ENCODE data around the gene BMP7. TPM values are rescaled to one million over a fixed set of nuclear protein-coding genes. Genes with fewer than 3 reads are reported as not detected.

BMP7 gene
- total and polyA plus RNA-seq, 2 of the 13 experiments (the other 11 are each of a cell fraction or from before 2014, with no cell fraction given): not detected

GRCh38 chr20:57275813-57276212, 9.4 kb upstream of the BMP7 start (continued):
- TF ChIP-seq ZNF503 (CRISPR knock-in tag; IDR thresholded peaks at IDR 0.05) (no peak), SIN3A (IDR thresholded peaks at IDR 0.05; ENCODE audit: borderline replicate concordance, low read depth, low read length) (no peak), NRL (CRISPR knock-in tag; IDR thresholded peaks at IDR 0.05; ENCODE audit: borderline replicate concordance) (no peak), PCBP1 (IDR thresholded peaks at IDR 0.05; ENCODE audit: borderline replicate concordance, low read depth, low read length) (no peak), AGO1 (IDR thresholded peaks at IDR 0.05; ENCODE audit: low read depth, low read length, poor library complexity, severe bottlenecking) (no peak), KMT2B (CRISPR knock-in tag; IDR thresholded peaks at IDR 0.05) (no peak), MLLT10 (CRISPR knock-in tag; IDR thresholded peaks at IDR 0.05) (no peak), PHF20 (CRISPR knock-in tag; IDR thresholded peaks at IDR 0.05) (no peak)

- Histone ChIP-seq H4K20me1 (ENCODE audit: insufficient read depth, low read length) (no peaks in the 10 kb centered on the region), H3K4me1 (ENCODE audit: insufficient read depth, low read length) (no peaks in the 10 kb centered on the region), H3K4me2 (ENCODE audit: low read depth, low read length) (no peak overlapping the region), H3K4me3 (replicated peaks in 1 of 3; ENCODE audit: insufficient read depth in 1 of 3, low read depth in 2 of 3, low read length in 3 of 3) (no peak overlapping the region), H2AFZ (ENCODE audit: low read length) (no peak overlapping the region), H3K27me3 (ENCODE audit: control insufficient read depth in 1 of 2, insufficient read depth in 2 of 2, low read length in 2 of 2) (peaks cover 8 to 66% of the 10 kb centered on the region in 2 experiments; a peak in 4 of 5 replicates), H3K9me3 (ENCODE audit: low read length) (no peaks in the 10 kb centered on the region), H3K27ac (ENCODE audit: extremely low read length, insufficient read depth, low read length) (no peak overlapping the region), H3K9ac (ENCODE audit: insufficient read depth, low read depth, low read length) (no peak overlapping the region), H3K36me3 (replicated peaks in 1 of 2; ENCODE audit: control insufficient read depth in 1 of 2, insufficient read depth in 2 of 2, low read length in 2 of 2) (no peaks in the 10 kb centered on the region), H3K79me2 (ENCODE audit: insufficient read depth, low read length) (no peaks in the 10 kb centered on the region)
- in situ Hi-C loops (cut with HindIII; ENCODE audit: extremely low pct_ligation_motif_present, low pct_unique_long_range_greater_than_20kb): no loop called here
- POLR2A ChIA-PET: no interaction called here
- no peak for ATAC-seq
- WGBS (ENCODE audit: low lambda C conversion rate): 24% methylated on average over 3 of the region's 3 CpGs
- intact Hi-C loops (cut with micrococcal nuclease; ENCODE audit: unreplicated experiment): no loop called here
- FAIRE-seq: no peak
- CTCF ChIA-PET (ENCODE audit: low intra/inter-chr PET ratio, low total read pairs): no interaction called here
- BruUV-seq (replicated peaks): no TSS peak
- no peak for DNase-seq (ENCODE audit: low spot score)
- TF ChIP-seq ZBTB3 (CRISPR knock-in tag; IDR thresholded peaks at IDR 0.05; ENCODE audit: borderline replicate concordance, low read depth): no peak
- TF ChIP-seq KAT8 (CRISPR knock-in tag; IDR thresholded peaks at IDR 0.05): no peak
- TF ChIP-seq NFE2L2 (IDR thresholded peaks at IDR 0.05; ENCODE audit: low read length): no peak
- TF ChIP-seq CEBPZ (IDR thresholded peaks at IDR 0.05; ENCODE audit: low read length): no peak
- no peak for TF ChIP-seq MED8 (CRISPR knock-in tag; IDR thresholded peaks at IDR 0.05; ENCODE audit: insufficient replicate concordance)
- TF ChIP-seq GTF3A (CRISPR knock-in tag; conservative IDR thresholded peaks at IDR 0.05): no peak
- no peak for TF ChIP-seq LCORL (IDR thresholded peaks at IDR 0.05)
- no peak for TF ChIP-seq LCORL (CRISPR knock-in tag; IDR thresholded peaks at IDR 0.05)
- no peak for TF ChIP-seq CREB3 (CRISPR knock-in tag; IDR thresholded peaks at IDR 0.05)
- TF ChIP-seq KDM3A (CRISPR knock-in tag; IDR thresholded peaks at IDR 0.05; ENCODE audit: low read depth): no peak
- no peak for TF ChIP-seq ZNF24 (IDR thresholded peaks at IDR 0.05)
- TF ChIP-seq RAD51 (IDR thresholded peaks at IDR 0.05; ENCODE audit: borderline replicate concordance): no peak
- TF ChIP-seq FIP1L1 (IDR thresholded peaks at IDR 0.05; ENCODE audit: borderline replicate concordance, insufficient read depth, low read depth, low read length): no peak
Observed at GRCh38 chr20:57275334-57275733, 8.9 kb upstream of the BMP7 start.
